CD4-positive, alpha-beta T cell (primary cell): ENCODE measurements around the gene ELANE. TPM values are rescaled to one million over a fixed set of nuclear protein-coding genes. Genes with fewer than 3 reads are reported as not detected.
A peak's percentile ranks its signal among the peaks of the same experiment; 100 is the strongest.

Experiments used
- ATAC-seq: fragments of 200-7000 bp; cut with Tn5 transposase; one replicate; pipeline ENCODE4 v1.10.0; 2022; ENCODE audit warnings: mild to moderate bottlenecking; ENCODE audit not compliant: poor library complexity
- CTCF ChIA-PET: fragments of 350-600 bp; sonication (Branson Sonifier 250); formaldehyde crosslinking; loops from one replicate; lab custom pipeline; 2021; ENCODE audit warnings: antibody characterized with exemption, inconsistent platforms; lab: Charles Lee
- POLR2A ChIA-PET: fragments of 350-600 bp; sonication (Branson Sonifier 250); formaldehyde crosslinking; loops from one replicate; lab custom pipeline; 2021; ENCODE audit warnings: antibody characterized with exemption, inconsistent platforms; lab: Charles Lee
- DNase-seq, 14 experiments: peaks; one replicate each; pipeline ENCODE4 v3.0.0-alpha.2; 2013 to 2020; ENCODE audit warnings: mixed read lengths in 2 of 14
- H3K27ac ChIP-seq, 2 donors: one replicate each; pipeline versions ENCODE4 v1.5.1 to v1.7.0; 2013; ENCODE audit warnings: low read length in 2 of 2, low read depth in 1 of 2, mild to moderate bottlenecking in 1 of 2
- H3K27me3 ChIP-seq, 2 experiments: 1 replicate in 1 of 2; 2 replicates in 1 of 2; pipeline versions ENCODE4 v1.6.1 to v1.7.0; 2013; ENCODE audit warnings: low read length in 2 of 2, control low read depth in 1 of 2, mild to moderate bottlenecking in 1 of 2, moderate library complexity in 1 of 2; ENCODE audit not compliant: insufficient read depth in 2 of 2, control insufficient read depth in 1 of 2
- H3K36me3 ChIP-seq: one replicate; pipeline ENCODE4 v1.6.1; 2013; ENCODE audit warnings: low read length, control low read depth; ENCODE audit not compliant: insufficient read depth
- H3K4me1 ChIP-seq: one replicate; pipeline ENCODE4 v1.6.1; 2013; ENCODE audit warnings: low read length, control low read depth; ENCODE audit not compliant: insufficient read depth
- H3K4me3 ChIP-seq: one replicate; pipeline ENCODE4 v1.5.1; 2013; ENCODE audit warnings: mild to moderate bottlenecking, low read length, moderate library complexity
- H3K9me3 ChIP-seq, 2 experiments: 1 replicate in 1 of 2; 2 replicates in 1 of 2; pipeline versions ENCODE4 v1.6.1 to v1.7.0; 2013; ENCODE audit warnings: low read length in 2 of 2, mild to moderate bottlenecking in 2 of 2, control low read depth in 1 of 2, moderate library complexity in 1 of 2; ENCODE audit not compliant: control insufficient read depth in 1 of 2, insufficient read depth in 1 of 2
- H3K27ac Mint-ChIP-seq: one replicate; pipeline ENCODE4 v1.8.0; 2020; ENCODE audit warnings: mixed read lengths
- H3K27me3 Mint-ChIP-seq: one replicate; pipeline ENCODE4 v1.8.0; 2021; ENCODE audit warnings: mixed read lengths
- H3K36me3 Mint-ChIP-seq: one replicate; pipeline ENCODE4 v1.8.0; 2021; ENCODE audit warnings: low read depth, mixed read lengths
- H3K4me1 Mint-ChIP-seq: one replicate; pipeline ENCODE4 v1.8.0; 2021; ENCODE audit warnings: low read depth, mixed read lengths
- H3K4me3 Mint-ChIP-seq: one replicate; pipeline ENCODE4 v1.8.0; 2020; ENCODE audit warnings: mild to moderate bottlenecking, mixed read lengths
- H3K9me3 Mint-ChIP-seq: one replicate; pipeline ENCODE4 v1.8.0; 2020; ENCODE audit warnings: mixed read lengths
- CTCF ChIP-seq: fragments of 200-600 bp; IDR thresholded peaks from one replicate; pipeline ENCODE4 v1.8.0; 2022; ENCODE audit warnings: antibody characterized with exemption, mild to moderate bottlenecking
- intact Hi-C, 2 experiments: fragments of 100-400 bp; cut with DNase I in 1 of 2; cut with micrococcal nuclease in 1 of 2; formaldehyde crosslinking; loops; one replicate each; pipeline versions ENCODE4 v1.15.1 to v1.9.0; 2023 to 2025; cut with DNase I, micrococcal nuclease
- total RNA-seq, 174 experiments: library from RNA in 2 of 174; stranded (reverse) in 2 of 174; gene quantifications; one replicate each; pipeline ENCODE4 v1.2.3 and lab custom pipeline; 2021 to 2026

The ELANE gene
- total RNA-seq, 2 experiments from 2014 or later, result not detected

- Mint-ChIP-seq H3K27me3 (no peaks in the 10 kb centered on the region), H3K4me1 (peaks cover 53% of the 10 kb centered on the region), H3K27ac (peak overlapping the region; percentile 49), H3K4me3 (no peak overlapping the region), H3K9me3 (no peaks in the 10 kb centered on the region), H3K36me3 (peaks cover 59% of the 10 kb centered on the region)
- H3K27ac ChIP-seq, result no peak overlapping the region
- H3K36me3 ChIP-seq, result peaks cover 83% of the 10 kb centered on the region
- ChIA-PET POLR2A (no interaction called here), CTCF (interaction anchor here (0.6 to 0.7 kb wide), 2 partner anchors 60 to 217 kb away, joined by 3 to 4 read pairs; no protein-coding TSS in a partner anchor)
- intact Hi-C loops, result no loop called here
- peaks cover 61% of the 10 kb centered on the region for H3K4me1 ChIP-seq
- no peaks in the 10 kb centered on the region for H3K9me3 ChIP-seq
- ATAC-seq (no peak), DNase-seq (no peak)
- TF ChIP-seq CTCF, result no peak
- H3K27me3 ChIP-seq, result no peaks in the 10 kb centered on the region
- H3K4me3 ChIP-seq, result no peak overlapping the region
Measured at GRCh38 chr19:803686-804418, 48.3 kb upstream of the ELANE start.

- peaks cover 56% of the 10 kb centered on the region for H3K36me3 Mint-ChIP-seq
- H3K4me3 Mint-ChIP-seq, result no peak overlapping the region
- H3K27ac Mint-ChIP-seq, result peak overlapping the region; percentile 55
Measured at GRCh38 chr19:804419-805165, 47.5 kb upstream of the ELANE start.

GRCh38 chr19:805166-805551 lies 46.9 kb upstream of the ELANE start:
- Histone ChIP-seq H3K4me3 (no peak overlapping the region), H3K36me3 (peaks cover 85% of the 10 kb centered on the region), H3K27me3 (no peaks in the 10 kb centered on the region), H3K9me3 (no peaks in the 10 kb centered on the region), H3K4me1 (peaks cover 48% of the 10 kb centered on the region), H3K27ac (no peak overlapping the region)
- DNase-seq (no peak), ATAC-seq (no peak)
- ChIA-PET POLR2A (no interaction called here), CTCF (no interaction called here)
- Mint-ChIP-seq H3K9me3 (no peaks in the 10 kb centered on the region), H3K27ac (peak overlapping the region; percentile 55), H3K36me3 (peaks cover 56% of the 10 kb centered on the region), H3K27me3 (no peaks in the 10 kb centered on the region), H3K4me1 (peaks cover 40% of the 10 kb centered on the region), H3K4me3 (no peak overlapping the region)
- TF ChIP-seq CTCF, result no peak
- intact Hi-C loops, result no loop called here

More at GRCh38 chr19:804419-805165, 47.5 kb upstream of the ELANE start:
- Mint-ChIP-seq H3K4me1 (peaks cover 46% of the 10 kb centered on the region), H3K9me3 (no peaks in the 10 kb centered on the region), H3K27me3 (no peaks in the 10 kb centered on the region)
- Histone ChIP-seq H3K4me3 (no peak overlapping the region), H3K36me3 (peaks cover 83% of the 10 kb centered on the region), H3K4me1 (peaks cover 53% of the 10 kb centered on the region), H3K27ac (no peak overlapping the region), H3K9me3 (no peaks in the 10 kb centered on the region), H3K27me3 (no peaks in the 10 kb centered on the region)
- intact Hi-C loops, result no loop called here
- POLR2A ChIA-PET, result no interaction called here
- CTCF ChIA-PET, result no interaction called here
- no peak for DNase-seq
- no peak for ATAC-seq
- no peak for TF ChIP-seq CTCF
